HepG2 (cell line): Measurements from ENCODE around the gene BSN. TPM values are rescaled to one million over a fixed set of nuclear protein-coding genes. Genes with fewer than 3 reads are reported as not detected.

ENCODE experiments used
- FOXK1 ChIP-seq: sonication (generic); formaldehyde crosslinking; IDR thresholded peaks from 2 replicates; pipeline ENCODE4 v1.4.0; 2020; ENCODE audit warnings: low read depth, missing genetic modification reagents, borderline replicate concordance
- KLF9 ChIP-seq: IDR thresholded peaks from 2 replicates; pipeline ENCODE4 v1.6.1; 2016; ENCODE audit warnings: low read depth
- SAP130 ChIP-seq: IDR thresholded peaks from 2 replicates; pipeline ENCODE4 v1.6.1; 2016; ENCODE audit warnings: low read depth
- ZNF598 ChIP-seq: sonication (generic); formaldehyde crosslinking; IDR thresholded peaks from 2 replicates; pipeline ENCODE4 v1.5.1; 2020; ENCODE audit warnings: mild to moderate bottlenecking, missing genetic modification reagents, borderline replicate concordance
- ZNF792 ChIP-seq: IDR thresholded peaks from 2 replicates; pipeline ENCODE4 v1.6.1; 2016
- polyA plus RNA-seq, 8 experiments: library from polyadenylated mRNA; depleted of rRNA in 3 of 8; stranded (reverse) in 7 of 8; unstranded in 1 of 8; fragments of >200 nt; fragmentation: Illumina TruSeq in 4 of 8; extraction: Trizol in 4 of 8; gene quantifications; 2 replicates each; pipeline versions ENCODE4 v1.2.1 to v1.2.3, GENCODE V29; 2011 to 2016; ENCODE audit warnings: low read depth in 4 of 8, missing spikeins in 1 of 8, mixed read lengths in 1 of 8; ENCODE audit not compliant: insufficient read depth in 1 of 8
- total RNA-seq, 5 experiments: library from RNA; depleted of rRNA; stranded (reverse); fragments of >200 nt; fragmentation: Illumina TruSeq; extraction: Trizol; gene quantifications; 2 replicates each; pipeline ENCODE4 v1.2.3, GENCODE V29; 2016; ENCODE audit warnings: low read depth in 1 of 5
- TF ChIP-seq, protein P1 (sequence below), 2 experiments: fragments of 450-650 bp in 1 of 2; sonication (generic) in 1 of 2; formaldehyde crosslinking in 1 of 2; IDR thresholded peaks; 2 replicates each; pipeline versions ENCODE4 v1.6.1 to v1.8.0; 2016 to 2022; ENCODE audit warnings: antibody characterized with exemption in 1 of 2, mild to moderate bottlenecking in 1 of 2, missing genetic modification reagents in 1 of 2
- TF ChIP-seq, protein P2 (sequence below): sonication (generic); formaldehyde crosslinking; IDR thresholded peaks from 2 replicates; pipeline ENCODE4; 2020; ENCODE audit warnings: missing genetic modification reagents, mild to moderate bottlenecking, borderline replicate concordance
- TF ChIP-seq, protein P3 (sequence below): IDR thresholded peaks from 2 replicates; pipeline ENCODE4 v1.6.1; 2016; ENCODE audit warnings: low read depth
- TF ChIP-seq, protein P4 (sequence below): sonication (generic); formaldehyde crosslinking; IDR thresholded peaks from 2 replicates; pipeline ENCODE4 v1.4.0; 2020; ENCODE audit warnings: mild to moderate bottlenecking, missing genetic modification reagents
- TF ChIP-seq, protein P5 (sequence below): sonication (generic); formaldehyde crosslinking; IDR thresholded peaks from 2 replicates; pipeline ENCODE4 v1.8.1; 2022; ENCODE audit warnings: low read depth, mild to moderate bottlenecking, missing genetic modification reagents

BSN gene
- total and polyA plus RNA-seq, 2 of the 13 experiments (the other 11 are each of a cell fraction or from before 2014, with no cell fraction given) = 0.42 to 0.86 TPM

DNA sequence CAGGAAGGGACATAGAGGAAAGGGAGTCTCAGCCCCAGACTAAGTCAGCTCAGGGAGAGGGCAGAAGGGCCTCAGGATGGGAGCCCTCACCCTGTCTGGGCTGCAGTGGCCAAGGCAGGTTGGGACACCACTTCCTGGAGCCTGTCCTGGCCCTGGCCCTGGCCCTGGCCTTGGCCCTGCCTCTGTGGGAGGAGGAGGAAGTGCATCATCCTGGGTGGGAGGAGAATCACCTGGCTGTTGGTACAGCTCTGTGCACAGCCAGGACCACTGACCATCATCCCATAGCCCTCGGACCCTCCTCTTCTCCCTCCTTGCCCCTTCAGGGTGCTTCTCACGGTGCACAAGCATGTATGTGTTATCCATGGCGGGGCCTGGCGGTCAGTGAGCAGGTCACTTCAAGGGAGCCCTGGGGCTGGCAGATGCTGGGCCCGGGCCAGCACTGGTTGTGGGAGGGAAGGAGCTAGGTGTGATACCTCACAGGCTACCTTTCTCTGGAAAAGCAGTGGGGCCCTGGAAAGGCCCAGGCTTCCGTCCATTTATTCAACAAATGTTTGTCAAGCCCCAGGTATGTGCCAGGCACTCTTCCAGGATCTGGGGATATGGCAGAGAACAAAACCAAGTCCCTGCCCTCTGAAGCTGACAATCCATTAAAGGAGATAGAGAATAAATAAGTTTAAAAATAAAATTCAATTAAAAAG lies 111.7 kb downstream of the BSN start (continued):
- TF ChIP-seq, protein P1, sequence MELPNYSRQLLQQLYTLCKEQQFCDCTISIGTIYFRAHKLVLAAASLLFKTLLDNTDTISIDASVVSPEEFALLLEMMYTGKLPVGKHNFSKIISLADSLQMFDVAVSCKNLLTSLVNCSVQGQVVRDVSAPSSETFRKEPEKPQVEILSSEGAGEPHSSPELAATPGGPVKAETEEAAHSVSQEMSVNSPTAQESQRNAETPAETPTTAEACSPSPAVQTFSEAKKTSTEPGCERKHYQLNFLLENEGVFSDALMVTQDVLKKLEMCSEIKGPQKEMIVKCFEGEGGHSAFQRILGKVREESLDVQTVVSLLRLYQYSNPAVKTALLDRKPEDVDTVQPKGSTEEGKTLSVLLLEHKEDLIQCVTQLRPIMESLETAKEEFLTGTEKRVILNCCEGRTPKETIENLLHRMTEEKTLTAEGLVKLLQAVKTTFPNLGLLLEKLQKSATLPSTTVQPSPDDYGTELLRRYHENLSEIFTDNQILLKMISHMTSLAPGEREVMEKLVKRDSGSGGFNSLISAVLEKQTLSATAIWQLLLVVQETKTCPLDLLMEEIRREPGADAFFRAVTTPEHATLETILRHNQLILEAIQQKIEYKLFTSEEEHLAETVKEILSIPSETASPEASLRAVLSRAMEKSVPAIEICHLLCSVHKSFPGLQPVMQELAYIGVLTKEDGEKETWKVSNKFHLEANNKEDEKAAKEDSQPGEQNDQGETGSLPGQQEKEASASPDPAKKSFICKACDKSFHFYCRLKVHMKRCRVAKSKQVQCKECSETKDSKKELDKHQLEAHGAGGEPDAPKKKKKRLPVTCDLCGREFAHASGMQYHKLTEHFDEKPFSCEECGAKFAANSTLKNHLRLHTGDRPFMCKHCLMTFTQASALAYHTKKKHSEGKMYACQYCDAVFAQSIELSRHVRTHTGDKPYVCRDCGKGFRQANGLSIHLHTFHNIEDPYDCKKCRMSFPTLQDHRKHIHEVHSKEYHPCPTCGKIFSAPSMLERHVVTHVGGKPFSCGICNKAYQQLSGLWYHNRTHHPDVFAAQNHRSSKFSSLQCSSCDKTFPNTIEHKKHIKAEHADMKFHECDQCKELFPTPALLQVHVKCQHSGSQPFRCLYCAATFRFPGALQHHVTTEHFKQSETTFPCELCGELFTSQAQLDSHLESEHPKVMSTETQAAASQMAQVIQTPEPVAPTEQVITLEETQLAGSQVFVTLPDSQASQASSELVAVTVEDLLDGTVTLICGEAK (IDR thresholded peaks at IDR 0.05) = no peak
- TF ChIP-seq, protein P1 (CRISPR knock-in tag; IDR thresholded peaks at IDR 0.05) = 0 out of 2 replicates have a peak, but pooled peaks have one; percentile 53
- TF ChIP-seq, protein P2, sequence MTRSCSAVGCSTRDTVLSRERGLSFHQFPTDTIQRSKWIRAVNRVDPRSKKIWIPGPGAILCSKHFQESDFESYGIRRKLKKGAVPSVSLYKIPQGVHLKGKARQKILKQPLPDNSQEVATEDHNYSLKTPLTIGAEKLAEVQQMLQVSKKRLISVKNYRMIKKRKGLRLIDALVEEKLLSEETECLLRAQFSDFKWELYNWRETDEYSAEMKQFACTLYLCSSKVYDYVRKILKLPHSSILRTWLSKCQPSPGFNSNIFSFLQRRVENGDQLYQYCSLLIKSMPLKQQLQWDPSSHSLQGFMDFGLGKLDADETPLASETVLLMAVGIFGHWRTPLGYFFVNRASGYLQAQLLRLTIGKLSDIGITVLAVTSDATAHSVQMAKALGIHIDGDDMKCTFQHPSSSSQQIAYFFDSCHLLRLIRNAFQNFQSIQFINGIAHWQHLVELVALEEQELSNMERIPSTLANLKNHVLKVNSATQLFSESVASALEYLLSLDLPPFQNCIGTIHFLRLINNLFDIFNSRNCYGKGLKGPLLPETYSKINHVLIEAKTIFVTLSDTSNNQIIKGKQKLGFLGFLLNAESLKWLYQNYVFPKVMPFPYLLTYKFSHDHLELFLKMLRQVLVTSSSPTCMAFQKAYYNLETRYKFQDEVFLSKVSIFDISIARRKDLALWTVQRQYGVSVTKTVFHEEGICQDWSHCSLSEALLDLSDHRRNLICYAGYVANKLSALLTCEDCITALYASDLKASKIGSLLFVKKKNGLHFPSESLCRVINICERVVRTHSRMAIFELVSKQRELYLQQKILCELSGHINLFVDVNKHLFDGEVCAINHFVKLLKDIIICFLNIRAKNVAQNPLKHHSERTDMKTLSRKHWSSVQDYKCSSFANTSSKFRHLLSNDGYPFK (CRISPR knock-in tag) = peak; percentile 58; the same call in 1 of the 2 replicates
- TF ChIP-seq KLF9 (CRISPR knock-in tag) (no peak), ZNF598 (no peak), SAP130 (peak; percentile 60), FOXK1 (CRISPR knock-in tag) (no peak), ZNF792 (no peak)
- TF ChIP-seq, protein P3, sequence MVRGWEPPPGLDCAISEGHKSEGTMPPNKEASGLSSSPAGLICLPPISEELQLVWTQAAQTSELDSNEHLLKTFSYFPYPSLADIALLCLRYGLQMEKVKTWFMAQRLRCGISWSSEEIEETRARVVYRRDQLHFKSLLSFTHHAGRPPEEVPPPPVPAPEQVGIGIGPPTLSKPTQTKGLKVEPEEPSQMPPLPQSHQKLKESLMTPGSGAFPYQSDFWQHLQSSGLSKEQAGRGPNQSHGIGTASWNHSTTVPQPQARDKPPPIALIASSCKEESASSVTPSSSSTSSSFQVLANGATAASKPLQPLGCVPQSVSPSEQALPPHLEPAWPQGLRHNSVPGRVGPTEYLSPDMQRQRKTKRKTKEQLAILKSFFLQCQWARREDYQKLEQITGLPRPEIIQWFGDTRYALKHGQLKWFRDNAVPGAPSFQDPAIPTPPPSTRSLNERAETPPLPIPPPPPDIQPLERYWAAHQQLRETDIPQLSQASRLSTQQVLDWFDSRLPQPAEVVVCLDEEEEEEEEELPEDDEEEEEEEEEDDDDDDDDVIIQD = no peak
- TF ChIP-seq, protein P4, sequence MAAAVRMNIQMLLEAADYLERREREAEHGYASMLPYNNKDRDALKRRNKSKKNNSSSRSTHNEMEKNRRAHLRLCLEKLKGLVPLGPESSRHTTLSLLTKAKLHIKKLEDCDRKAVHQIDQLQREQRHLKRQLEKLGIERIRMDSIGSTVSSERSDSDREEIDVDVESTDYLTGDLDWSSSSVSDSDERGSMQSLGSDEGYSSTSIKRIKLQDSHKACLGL = no peak
- TF ChIP-seq, protein P5, sequence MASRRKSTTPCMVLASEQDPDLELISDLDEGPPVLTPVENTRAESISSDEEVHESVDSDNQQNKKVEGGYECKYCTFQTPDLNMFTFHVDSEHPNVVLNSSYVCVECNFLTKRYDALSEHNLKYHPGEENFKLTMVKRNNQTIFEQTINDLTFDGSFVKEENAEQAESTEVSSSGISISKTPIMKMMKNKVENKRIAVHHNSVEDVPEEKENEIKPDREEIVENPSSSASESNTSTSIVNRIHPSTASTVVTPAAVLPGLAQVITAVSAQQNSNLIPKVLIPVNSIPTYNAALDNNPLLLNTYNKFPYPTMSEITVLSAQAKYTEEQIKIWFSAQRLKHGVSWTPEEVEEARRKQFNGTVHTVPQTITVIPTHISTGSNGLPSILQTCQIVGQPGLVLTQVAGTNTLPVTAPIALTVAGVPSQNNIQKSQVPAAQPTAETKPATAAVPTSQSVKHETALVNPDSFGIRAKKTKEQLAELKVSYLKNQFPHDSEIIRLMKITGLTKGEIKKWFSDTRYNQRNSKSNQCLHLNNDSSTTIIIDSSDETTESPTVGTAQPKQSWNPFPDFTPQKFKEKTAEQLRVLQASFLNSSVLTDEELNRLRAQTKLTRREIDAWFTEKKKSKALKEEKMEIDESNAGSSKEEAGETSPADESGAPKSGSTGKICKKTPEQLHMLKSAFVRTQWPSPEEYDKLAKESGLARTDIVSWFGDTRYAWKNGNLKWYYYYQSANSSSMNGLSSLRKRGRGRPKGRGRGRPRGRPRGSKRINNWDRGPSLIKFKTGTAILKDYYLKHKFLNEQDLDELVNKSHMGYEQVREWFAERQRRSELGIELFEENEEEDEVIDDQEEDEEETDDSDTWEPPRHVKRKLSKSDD (CRISPR knock-in tag) = 0 out of 2 replicates have a peak, but pooled peaks have one; percentile 53
